Sigmoid colon (tissue), 3 donors: Measurements from ENCODE around the gene SRP9.

Experiments used
- POLR2A ChIP-seq, 2 donors: fragments of 450-650 bp; IDR thresholded peaks; one replicate each; pipeline ENCODE4 v1.6.1; 2016; ENCODE audit warnings: antibody characterized with exemption in 2 of 2, mild to moderate bottlenecking in 2 of 2, moderate library complexity in 2 of 2
- TF ChIP-seq, protein P1 (sequence below), 4 experiments: fragments of 450-650 bp in 3 of 4; fragments of 200-600 bp in 1 of 4; IDR thresholded peaks; one replicate each; pipeline ENCODE4 v1.5.1; 2016 to 2019; ENCODE audit warnings: antibody characterized with exemption in 4 of 4, mild to moderate bottlenecking in 3 of 4, moderate library complexity in 2 of 4

DNA sequence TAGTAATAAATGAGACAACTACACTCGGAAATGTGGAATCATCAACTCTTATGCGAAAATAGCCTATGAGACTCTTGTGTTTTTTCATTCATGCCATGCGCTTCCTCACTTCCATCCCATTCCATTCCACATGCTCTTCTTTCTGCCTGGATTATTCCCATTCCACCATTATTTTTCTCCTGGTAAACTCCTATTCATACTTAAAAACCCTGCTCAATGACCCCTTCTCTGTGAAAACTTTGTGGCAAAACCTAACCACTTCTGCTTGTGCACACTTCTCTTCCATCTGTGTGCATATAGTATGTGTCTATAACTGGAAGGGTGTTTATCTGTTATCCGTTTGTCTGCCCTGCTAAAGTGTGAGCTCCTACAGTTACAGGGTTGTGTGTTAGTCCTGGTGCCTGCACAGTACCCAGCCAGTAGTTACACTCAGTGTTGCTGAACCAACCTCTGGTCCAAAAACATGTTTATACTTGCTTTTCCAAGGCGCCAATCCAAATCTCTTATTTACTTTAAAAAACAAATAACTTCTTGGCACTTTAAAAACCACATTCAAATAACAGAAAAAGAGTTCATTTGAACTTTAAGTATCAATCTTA is 43.0 kb downstream of the SRP9 start:
- TF ChIP-seq, protein P1, sequence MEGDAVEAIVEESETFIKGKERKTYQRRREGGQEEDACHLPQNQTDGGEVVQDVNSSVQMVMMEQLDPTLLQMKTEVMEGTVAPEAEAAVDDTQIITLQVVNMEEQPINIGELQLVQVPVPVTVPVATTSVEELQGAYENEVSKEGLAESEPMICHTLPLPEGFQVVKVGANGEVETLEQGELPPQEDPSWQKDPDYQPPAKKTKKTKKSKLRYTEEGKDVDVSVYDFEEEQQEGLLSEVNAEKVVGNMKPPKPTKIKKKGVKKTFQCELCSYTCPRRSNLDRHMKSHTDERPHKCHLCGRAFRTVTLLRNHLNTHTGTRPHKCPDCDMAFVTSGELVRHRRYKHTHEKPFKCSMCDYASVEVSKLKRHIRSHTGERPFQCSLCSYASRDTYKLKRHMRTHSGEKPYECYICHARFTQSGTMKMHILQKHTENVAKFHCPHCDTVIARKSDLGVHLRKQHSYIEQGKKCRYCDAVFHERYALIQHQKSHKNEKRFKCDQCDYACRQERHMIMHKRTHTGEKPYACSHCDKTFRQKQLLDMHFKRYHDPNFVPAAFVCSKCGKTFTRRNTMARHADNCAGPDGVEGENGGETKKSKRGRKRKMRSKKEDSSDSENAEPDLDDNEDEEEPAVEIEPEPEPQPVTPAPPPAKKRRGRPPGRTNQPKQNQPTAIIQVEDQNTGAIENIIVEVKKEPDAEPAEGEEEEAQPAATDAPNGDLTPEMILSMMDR (IDR thresholded peaks at IDR 0.05) = no peak
- TF ChIP-seq POLR2A (IDR thresholded peaks at IDR 0.05) = no peak
